Measurements from ENCODE around the gene CCNA2.

- no peak for TF ChIP-seq CTCF (IDR thresholded peaks at IDR 0.05; ENCODE audit: insufficient read depth, low read depth, low read length)
- no peak for TF ChIP-seq EZH2 (IDR thresholded peaks at IDR 0.05; ENCODE audit: insufficient read depth, low read length)
Observed at GRCh38 chr4:121817006-121817405, 6.7 kb downstream of the CCNA2 start.
